GM06990 (cell line): ENCODE results near the gene TTC39C.
"Not testable (repeated sequence)": the region's sequence is repeated elsewhere in the genome, so short reads cannot be mapped to it uniquely, and the experiment has no call there.

Experiments used
- DNase-seq: peaks from one replicate; pipeline ENCODE4 v3.0.0-alpha.2; 2011; ENCODE audit not compliant: insufficient read length; ENCODE audit errors: extremely low read depth
- H3K27me3 ChIP-seq: replicated peaks from 2 replicates; pipeline ENCODE4 v1.6.0; 2011; ENCODE audit warnings: low read length; ENCODE audit not compliant: control insufficient read depth, insufficient read depth
- H3K36me3 ChIP-seq: 2 replicates; pipeline ENCODE4 v1.5.1; 2011; ENCODE audit warnings: low read length; ENCODE audit not compliant: control insufficient read depth, insufficient read depth
- H3K4me3 ChIP-seq: replicated peaks from 2 replicates; pipeline ENCODE4 v1.5.1; 2011; ENCODE audit warnings: low read depth, mild to moderate bottlenecking, control low read depth, low read length
- CTCF ChIP-seq: IDR thresholded peaks from 2 replicates; pipeline ENCODE4 v1.5.1; 2011; ENCODE audit warnings: low read length, control low read depth, mild to moderate bottlenecking, inconsistent platforms; ENCODE audit not compliant: insufficient read depth, poor library complexity, severe bottlenecking

Gene TTC39C

GRCh38 chr18:24071779-24072178 is 57.2 kb downstream of the TTC39C start:
- TF ChIP-seq CTCF, result no peak
- no peak for DNase-seq
- H3K27me3 ChIP-seq, result no peaks in the 10 kb centered on the region
- peaks cover 4% of the 10 kb centered on the region for H3K36me3 ChIP-seq
- no peak overlapping the region for H3K4me3 ChIP-seq

- no peak for DNase-seq
- Histone ChIP-seq H3K4me3 (no peak overlapping the region), H3K36me3 (peaks cover 2% of the 10 kb centered on the region), H3K27me3 (no peaks in the 10 kb centered on the region)
- no peak for TF ChIP-seq CTCF
Observed at GRCh38 chr18:24072743-24073142, 58.2 kb downstream of the TTC39C start.

- Histone ChIP-seq H3K36me3 (peaks cover 2% of the 10 kb centered on the region), H3K27me3 (no peaks in the 10 kb centered on the region), H3K4me3 (no peak overlapping the region)
- no peak for DNase-seq
- no peak for TF ChIP-seq CTCF
Observed at GRCh38 chr18:24073791-24074190, 59.2 kb downstream of the TTC39C start.

- H3K27me3 ChIP-seq, H3K36me3 ChIP-seq, DNase-seq, H3K4me3 ChIP-seq: not testable (repeated sequence)
Observed at GRCh38 chr18:24074757-24075156, 60.2 kb downstream of the TTC39C start.

- peak; percentile 49 for TF ChIP-seq CTCF
- Histone ChIP-seq H3K4me3 (no peak overlapping the region), H3K36me3 (peaks cover 2% of the 10 kb centered on the region), H3K27me3 (no peaks in the 10 kb centered on the region)
- DNase-seq, result peak; percentile 56
Observed at GRCh38 chr18:24075767-24076597, 61.4 kb downstream of the TTC39C start.

- TF ChIP-seq CTCF, result no peak
- H3K36me3 ChIP-seq, result peaks cover 2% of the 10 kb centered on the region
- H3K27me3 ChIP-seq, result no peaks in the 10 kb centered on the region
- DNase-seq, result no peak
- no peak overlapping the region for H3K4me3 ChIP-seq
Observed at GRCh38 chr18:24076950-24077349, 62.4 kb downstream of the TTC39C start.
